GM23338 (cell line): ENCODE results near the gene UBL7. TPM values are rescaled to one million over a fixed set of nuclear protein-coding genes. Genes with fewer than 3 reads are reported as not detected.

Experiments used
- ATAC-seq: fragments of 200-7000 bp; cut with Tn5 transposase; 3 replicates; pipeline ENCODE4 v1.9.1; 2020
- DNase-seq: peaks from one replicate; pipeline ENCODE4 v3.0.0-alpha.2; 2015; ENCODE audit warnings: low spot score
- H2AFZ ChIP-seq: fragments of 200-600 bp; sonication (generic); 2 replicates; pipeline ENCODE4 v1.8.0; 2016; ENCODE audit warnings: antibody characterized with exemption, mild to moderate bottlenecking, moderate library complexity
- H3F3A ChIP-seq: fragments of 200-600 bp; sonication (generic); replicated peaks from 2 replicates; pipeline ENCODE4 v1.8.0; 2017; ENCODE audit warnings: antibody characterized with exemption, mixed run types, low read depth
- H3K27ac ChIP-seq: fragments of 200-600 bp; sonication (generic); 2 replicates; pipeline ENCODE4 v1.6.1; 2016; ENCODE audit warnings: low read depth
- H3K27me3 ChIP-seq: fragments of 200-600 bp; sonication (generic); 2 replicates; pipeline ENCODE4 v1.8.0; 2016; ENCODE audit warnings: mild to moderate bottlenecking, mixed run types, moderate library complexity; ENCODE audit not compliant: insufficient read depth
- H3K36me3 ChIP-seq: fragments of 200-600 bp; sonication (generic); 2 replicates; pipeline ENCODE4 v1.8.0; 2016; ENCODE audit warnings: mild to moderate bottlenecking; ENCODE audit not compliant: insufficient read depth
- H3K4me1 ChIP-seq: fragments of 200-600 bp; sonication (generic); 2 replicates; pipeline ENCODE4 v1.8.0; 2016; ENCODE audit warnings: mild to moderate bottlenecking, moderate library complexity; ENCODE audit not compliant: insufficient read depth
- H3K4me2 ChIP-seq: fragments of 200-600 bp; sonication (generic); 2 replicates; pipeline ENCODE4 v1.7.1; 2017; ENCODE audit warnings: mixed run types
- H3K4me3 ChIP-seq: fragments of 200-600 bp; sonication (generic); 2 replicates; pipeline ENCODE4 v1.6.1; 2016; ENCODE audit warnings: mixed run types
- H3K79me2 ChIP-seq: fragments of 200-600 bp; sonication (generic); replicated peaks from 2 replicates; pipeline ENCODE4 v1.8.0; 2017; ENCODE audit warnings: mild to moderate bottlenecking; ENCODE audit not compliant: insufficient read depth
- H3K9me2 ChIP-seq: fragments of 200-600 bp; sonication (generic); 2 replicates; pipeline ENCODE4 v1.8.0; 2017; ENCODE audit not compliant: insufficient read depth
- H4K20me1 ChIP-seq: fragments of 200-600 bp; sonication (generic); replicated peaks from 2 replicates; pipeline ENCODE4 v1.8.0; 2017; ENCODE audit warnings: mild to moderate bottlenecking; ENCODE audit not compliant: insufficient read depth
- H3K27ac Mint-ChIP-seq: 2 replicates; pipeline ENCODE4 v1.8.0; 2020; ENCODE audit warnings: inconsistent platforms, mild to moderate bottlenecking, moderate library complexity, mixed read lengths
- H3K27me3 Mint-ChIP-seq: 3 replicates; pipeline ENCODE4 v1.8.0; 2022; ENCODE audit warnings: low read depth, mild to moderate bottlenecking, moderate library complexity, mixed read lengths, inconsistent platforms; ENCODE audit not compliant: insufficient read depth, poor library complexity
- H3K36me3 Mint-ChIP-seq: 3 replicates; pipeline ENCODE4 v1.8.0; 2021; ENCODE audit warnings: low read depth, mild to moderate bottlenecking, inconsistent platforms, moderate library complexity, mixed read lengths
- H3K4me1 Mint-ChIP-seq: 3 replicates; pipeline ENCODE4 v1.8.0; 2020; ENCODE audit warnings: mild to moderate bottlenecking, inconsistent platforms, mixed read lengths
- H3K4me3 Mint-ChIP-seq: 3 replicates; pipeline ENCODE4 v1.8.0; 2021; ENCODE audit warnings: moderate library complexity, mild to moderate bottlenecking, inconsistent platforms, mixed read lengths
- H3K9me3 Mint-ChIP-seq: 3 replicates; pipeline ENCODE4 v1.8.0; 2020; ENCODE audit warnings: moderate library complexity, mild to moderate bottlenecking, inconsistent platforms, mixed read lengths
- CREB1 ChIP-seq: fragments of 250-450 bp; sonication (Bioruptor Pico); IDR thresholded peaks from 2 replicates; pipeline ENCODE4 v1.5.0; 2020; ENCODE audit warnings: low read depth, mild to moderate bottlenecking, moderate library complexity
- EZH2 ChIP-seq: fragments of 200-600 bp; sonication (generic); IDR thresholded peaks from one replicate; pipeline ENCODE4 v1.8.0; 2017; ENCODE audit warnings: antibody characterized with exemption, mild to moderate bottlenecking, low read depth; ENCODE audit not compliant: unreplicated experiment
- EZH2phosphoT487 ChIP-seq: fragments of 200-600 bp; sonication (generic); IDR thresholded peaks from one replicate; pipeline ENCODE4 v1.8.1; 2018; ENCODE audit warnings: antibody characterized with exemption; ENCODE audit not compliant: unreplicated experiment
- JUNB ChIP-seq: IDR thresholded peaks from one replicate; pipeline ENCODE4 v1.6.1; 2016; ENCODE audit warnings: antibody characterized with exemption; ENCODE audit not compliant: unreplicated experiment
- NANOG ChIP-seq: IDR thresholded peaks from 2 replicates; pipeline ENCODE4 v1.6.1; 2016; ENCODE audit warnings: antibody characterized with exemption, borderline replicate concordance
- POLR2AphosphoS5 ChIP-seq: IDR thresholded peaks from 2 replicates; pipeline ENCODE4 v1.6.1; 2016; ENCODE audit warnings: antibody characterized with exemption, low read depth
- STAT1 ChIP-seq: IDR thresholded peaks from one replicate; pipeline ENCODE4 v1.6.1; 2016; ENCODE audit warnings: antibody characterized with exemption; ENCODE audit not compliant: unreplicated experiment
- ZNF114 ChIP-seq: fragments of 250-450 bp; sonication (Bioruptor Pico); IDR thresholded peaks from 2 replicates; pipeline ENCODE4 v1.5.0; 2020; ENCODE audit warnings: mild to moderate bottlenecking, moderate library complexity
- ZNF331 ChIP-seq: fragments of 250-450 bp; sonication (Bioruptor Pico); IDR thresholded peaks from 2 replicates; pipeline ENCODE4 v1.5.0; 2020; ENCODE audit warnings: low read depth, mild to moderate bottlenecking, moderate library complexity
- polyA plus RNA-seq: library from polyadenylated mRNA; unstranded; fragments of >200 nt; fragmentation: Nextera tagmentation; extraction: Ambion mirVana; gene quantifications from 2 replicates; pipeline ENCODE4 v1.2.1, GENCODE V29; 2016
- total RNA-seq: library from RNA; depleted of rRNA; stranded (reverse); fragments of >200 nt; shearing (Covaris generic); gene quantifications from 2 replicates; pipeline ENCODE4 v1.2.3, GENCODE V29; 2014
- TF ChIP-seq, protein P1 (sequence below): fragments of 250-450 bp; sonication (Bioruptor Pico); IDR thresholded peaks from 2 replicates; pipeline ENCODE4 v1.5.0; 2020; ENCODE audit warnings: mild to moderate bottlenecking, moderate library complexity
- TF ChIP-seq, protein P2 (sequence below): IDR thresholded peaks from one replicate; pipeline ENCODE4 v1.6.1; 2018; ENCODE audit warnings: antibody characterized with exemption; ENCODE audit not compliant: unreplicated experiment
- TF ChIP-seq, protein P3 (sequence below), 2 experiments: fragments of 200-600 bp in 1 of 2; sonication (generic) in 1 of 2; conservative IDR thresholded peaks; 2 replicates each; pipeline versions ENCODE4 v1.5.1 to v1.6.1; 2016 to 2017; ENCODE audit warnings: antibody characterized with exemption in 2 of 2, low read depth in 2 of 2, mild to moderate bottlenecking in 2 of 2, moderate library complexity in 1 of 2
- TF ChIP-seq, protein P4 (sequence below): IDR thresholded peaks from 2 replicates; pipeline ENCODE4 v1.6.1; 2016; ENCODE audit warnings: antibody characterized with exemption

UBL7 gene
- total and polyA plus RNA-seq, 2 experiments from 2014 or later = 73.7 to 99.2 TPM

DNA sequence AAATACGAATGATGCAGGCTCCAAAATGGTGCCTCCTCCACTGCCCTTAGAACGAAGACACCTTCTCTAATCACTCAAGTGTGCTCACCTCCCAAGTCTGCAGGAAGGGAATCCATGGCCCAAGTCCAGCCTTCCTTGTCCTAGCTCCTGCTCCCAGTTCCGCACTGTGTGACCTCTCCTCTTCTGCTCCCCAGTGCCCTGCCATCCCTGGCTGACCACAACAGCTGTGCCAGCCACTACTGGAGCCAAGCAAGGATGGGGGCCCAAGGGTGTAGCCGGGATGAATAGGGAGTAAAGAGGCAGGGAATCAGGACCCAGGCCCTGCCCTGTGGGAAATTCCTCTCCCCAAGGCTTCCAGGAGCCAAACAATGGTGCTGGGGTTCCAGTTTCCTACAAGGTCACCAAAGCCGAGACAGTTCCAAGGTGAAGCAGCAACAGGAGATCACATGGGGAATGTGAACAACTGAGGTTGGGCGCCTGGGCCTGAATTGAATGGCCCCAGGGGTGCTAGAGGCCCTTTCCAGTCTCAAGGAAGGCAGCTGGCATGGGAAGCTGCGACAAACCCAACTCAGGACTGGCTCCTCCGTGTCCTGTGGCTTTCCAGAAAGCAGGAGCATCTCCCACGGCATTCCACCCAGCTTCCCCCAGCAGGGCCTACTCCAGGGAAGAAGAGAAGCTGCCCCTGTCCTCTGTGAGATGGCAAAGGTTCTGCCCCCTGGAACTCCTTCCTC is 47.4 kb downstream of the UBL7 start:
- Histone ChIP-seq H3K4me1 (no peaks in the 10 kb centered on the region), H3K79me2 (no peaks in the 10 kb centered on the region), H3K4me3 (no peak overlapping the region), H3K9me2 (no peaks in the 10 kb centered on the region), H2AFZ (no peak overlapping the region), H3F3A (no peaks in the 10 kb centered on the region), H3K4me2 (no peak overlapping the region), H4K20me1 (no peaks in the 10 kb centered on the region; the same call in 1 of the 2 replicates), H3K36me3 (no peaks in the 10 kb centered on the region), H3K27ac (no peak overlapping the region), H3K27me3 (no peaks in the 10 kb centered on the region)
- Mint-ChIP-seq H3K27ac (no peak overlapping the region), H3K9me3 (no peaks in the 10 kb centered on the region; the same call in 2 of the 3 replicates), H3K4me1 (0 out of 3 replicates have a peak, but pooled peaks cover under 1% of the 10 kb centered on the region), H3K4me3 (no peak overlapping the region; the same call in 2 of the 3 replicates), H3K27me3 (peaks cover 3% of the 10 kb centered on the region), H3K36me3 (peaks cover 10% of the 10 kb centered on the region)
- no peak for DNase-seq
- TF ChIP-seq, protein P1, sequence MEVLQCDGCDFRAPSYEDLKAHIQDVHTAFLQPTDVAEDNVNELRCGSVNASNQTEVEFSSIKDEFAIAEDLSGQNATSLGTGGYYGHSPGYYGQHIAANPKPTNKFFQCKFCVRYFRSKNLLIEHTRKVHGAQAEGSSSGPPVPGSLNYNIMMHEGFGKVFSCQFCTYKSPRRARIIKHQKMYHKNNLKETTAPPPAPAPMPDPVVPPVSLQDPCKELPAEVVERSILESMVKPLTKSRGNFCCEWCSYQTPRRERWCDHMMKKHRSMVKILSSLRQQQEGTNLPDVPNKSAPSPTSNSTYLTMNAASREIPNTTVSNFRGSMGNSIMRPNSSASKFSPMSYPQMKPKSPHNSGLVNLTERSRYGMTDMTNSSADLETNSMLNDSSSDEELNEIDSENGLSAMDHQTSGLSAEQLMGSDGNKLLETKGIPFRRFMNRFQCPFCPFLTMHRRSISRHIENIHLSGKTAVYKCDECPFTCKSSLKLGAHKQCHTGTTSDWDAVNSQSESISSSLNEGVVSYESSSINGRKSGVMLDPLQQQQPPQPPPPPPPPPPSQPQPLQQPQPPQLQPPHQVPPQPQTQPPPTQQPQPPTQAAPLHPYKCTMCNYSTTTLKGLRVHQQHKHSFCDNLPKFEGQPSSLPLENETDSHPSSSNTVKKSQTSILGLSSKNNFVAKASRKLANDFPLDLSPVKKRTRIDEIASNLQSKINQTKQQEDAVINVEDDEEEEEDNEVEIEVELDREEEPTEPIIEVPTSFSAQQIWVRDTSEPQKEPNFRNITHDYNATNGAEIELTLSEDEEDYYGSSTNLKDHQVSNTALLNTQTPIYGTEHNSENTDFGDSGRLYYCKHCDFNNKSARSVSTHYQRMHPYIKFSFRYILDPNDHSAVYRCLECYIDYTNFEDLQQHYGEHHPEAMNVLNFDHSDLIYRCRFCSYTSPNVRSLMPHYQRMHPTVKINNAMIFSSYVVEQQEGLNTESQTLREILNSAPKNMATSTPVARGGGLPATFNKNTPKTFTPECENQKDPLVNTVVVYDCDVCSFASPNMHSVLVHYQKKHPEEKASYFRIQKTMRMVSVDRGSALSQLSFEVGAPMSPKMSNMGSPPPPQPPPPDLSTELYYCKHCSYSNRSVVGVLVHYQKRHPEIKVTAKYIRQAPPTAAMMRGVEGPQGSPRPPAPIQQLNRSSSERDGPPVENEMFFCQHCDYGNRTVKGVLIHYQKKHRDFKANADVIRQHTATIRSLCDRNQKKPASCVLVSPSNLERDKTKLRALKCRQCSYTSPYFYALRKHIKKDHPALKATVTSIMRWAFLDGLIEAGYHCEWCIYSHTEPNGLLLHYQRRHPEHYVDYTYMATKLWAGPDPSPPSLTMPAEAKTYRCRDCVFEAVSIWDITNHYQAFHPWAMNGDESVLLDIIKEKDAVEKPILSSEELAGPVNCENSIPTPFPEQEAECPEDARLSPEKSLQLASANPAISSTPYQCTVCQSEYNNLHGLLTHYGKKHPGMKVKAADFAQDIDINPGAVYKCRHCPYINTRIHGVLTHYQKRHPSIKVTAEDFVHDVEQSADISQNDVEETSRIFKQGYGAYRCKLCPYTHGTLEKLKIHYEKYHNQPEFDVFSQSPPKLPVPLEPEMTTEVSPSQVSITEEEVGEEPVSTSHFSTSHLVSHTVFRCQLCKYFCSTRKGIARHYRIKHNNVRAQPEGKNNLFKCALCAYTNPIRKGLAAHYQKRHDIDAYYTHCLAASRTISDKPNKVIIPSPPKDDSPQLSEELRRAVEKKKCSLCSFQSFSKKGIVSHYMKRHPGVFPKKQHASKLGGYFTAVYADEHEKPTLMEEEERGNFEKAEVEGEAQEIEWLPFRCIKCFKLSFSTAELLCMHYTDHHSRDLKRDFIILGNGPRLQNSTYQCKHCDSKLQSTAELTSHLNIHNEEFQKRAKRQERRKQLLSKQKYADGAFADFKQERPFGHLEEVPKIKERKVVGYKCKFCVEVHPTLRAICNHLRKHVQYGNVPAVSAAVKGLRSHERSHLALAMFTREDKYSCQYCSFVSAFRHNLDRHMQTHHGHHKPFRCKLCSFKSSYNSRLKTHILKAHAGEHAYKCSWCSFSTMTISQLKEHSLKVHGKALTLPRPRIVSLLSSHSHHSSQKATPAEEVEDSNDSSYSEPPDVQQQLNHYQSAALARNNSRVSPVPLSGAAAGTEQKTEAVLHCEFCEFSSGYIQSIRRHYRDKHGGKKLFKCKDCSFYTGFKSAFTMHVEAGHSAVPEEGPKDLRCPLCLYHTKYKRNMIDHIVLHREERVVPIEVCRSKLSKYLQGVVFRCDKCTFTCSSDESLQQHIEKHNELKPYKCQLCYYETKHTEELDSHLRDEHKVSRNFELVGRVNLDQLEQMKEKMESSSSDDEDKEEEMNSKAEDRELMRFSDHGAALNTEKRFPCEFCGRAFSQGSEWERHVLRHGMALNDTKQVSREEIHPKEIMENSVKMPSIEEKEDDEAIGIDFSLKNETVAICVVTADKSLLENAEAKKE (CRISPR knock-in tag) = no peak
- TF ChIP-seq POLR2AphosphoS5 (no peak), NANOG (no peak), CREB1 (CRISPR knock-in tag) (no peak), JUNB (no peak), EZH2phosphoT487 (no peak), STAT1 (no peak), ZNF114 (CRISPR knock-in tag) (no peak), ZNF331 (CRISPR knock-in tag) (no peak), EZH2 (no peak)
- TF ChIP-seq, protein P2, sequence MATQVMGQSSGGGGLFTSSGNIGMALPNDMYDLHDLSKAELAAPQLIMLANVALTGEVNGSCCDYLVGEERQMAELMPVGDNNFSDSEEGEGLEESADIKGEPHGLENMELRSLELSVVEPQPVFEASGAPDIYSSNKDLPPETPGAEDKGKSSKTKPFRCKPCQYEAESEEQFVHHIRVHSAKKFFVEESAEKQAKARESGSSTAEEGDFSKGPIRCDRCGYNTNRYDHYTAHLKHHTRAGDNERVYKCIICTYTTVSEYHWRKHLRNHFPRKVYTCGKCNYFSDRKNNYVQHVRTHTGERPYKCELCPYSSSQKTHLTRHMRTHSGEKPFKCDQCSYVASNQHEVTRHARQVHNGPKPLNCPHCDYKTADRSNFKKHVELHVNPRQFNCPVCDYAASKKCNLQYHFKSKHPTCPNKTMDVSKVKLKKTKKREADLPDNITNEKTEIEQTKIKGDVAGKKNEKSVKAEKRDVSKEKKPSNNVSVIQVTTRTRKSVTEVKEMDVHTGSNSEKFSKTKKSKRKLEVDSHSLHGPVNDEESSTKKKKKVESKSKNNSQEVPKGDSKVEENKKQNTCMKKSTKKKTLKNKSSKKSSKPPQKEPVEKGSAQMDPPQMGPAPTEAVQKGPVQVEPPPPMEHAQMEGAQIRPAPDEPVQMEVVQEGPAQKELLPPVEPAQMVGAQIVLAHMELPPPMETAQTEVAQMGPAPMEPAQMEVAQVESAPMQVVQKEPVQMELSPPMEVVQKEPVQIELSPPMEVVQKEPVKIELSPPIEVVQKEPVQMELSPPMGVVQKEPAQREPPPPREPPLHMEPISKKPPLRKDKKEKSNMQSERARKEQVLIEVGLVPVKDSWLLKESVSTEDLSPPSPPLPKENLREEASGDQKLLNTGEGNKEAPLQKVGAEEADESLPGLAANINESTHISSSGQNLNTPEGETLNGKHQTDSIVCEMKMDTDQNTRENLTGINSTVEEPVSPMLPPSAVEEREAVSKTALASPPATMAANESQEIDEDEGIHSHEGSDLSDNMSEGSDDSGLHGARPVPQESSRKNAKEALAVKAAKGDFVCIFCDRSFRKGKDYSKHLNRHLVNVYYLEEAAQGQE = no peak
- TF ChIP-seq, protein P3, sequence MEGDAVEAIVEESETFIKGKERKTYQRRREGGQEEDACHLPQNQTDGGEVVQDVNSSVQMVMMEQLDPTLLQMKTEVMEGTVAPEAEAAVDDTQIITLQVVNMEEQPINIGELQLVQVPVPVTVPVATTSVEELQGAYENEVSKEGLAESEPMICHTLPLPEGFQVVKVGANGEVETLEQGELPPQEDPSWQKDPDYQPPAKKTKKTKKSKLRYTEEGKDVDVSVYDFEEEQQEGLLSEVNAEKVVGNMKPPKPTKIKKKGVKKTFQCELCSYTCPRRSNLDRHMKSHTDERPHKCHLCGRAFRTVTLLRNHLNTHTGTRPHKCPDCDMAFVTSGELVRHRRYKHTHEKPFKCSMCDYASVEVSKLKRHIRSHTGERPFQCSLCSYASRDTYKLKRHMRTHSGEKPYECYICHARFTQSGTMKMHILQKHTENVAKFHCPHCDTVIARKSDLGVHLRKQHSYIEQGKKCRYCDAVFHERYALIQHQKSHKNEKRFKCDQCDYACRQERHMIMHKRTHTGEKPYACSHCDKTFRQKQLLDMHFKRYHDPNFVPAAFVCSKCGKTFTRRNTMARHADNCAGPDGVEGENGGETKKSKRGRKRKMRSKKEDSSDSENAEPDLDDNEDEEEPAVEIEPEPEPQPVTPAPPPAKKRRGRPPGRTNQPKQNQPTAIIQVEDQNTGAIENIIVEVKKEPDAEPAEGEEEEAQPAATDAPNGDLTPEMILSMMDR (conservative IDR thresholded peaks at IDR 0.05; ENCODE audit: low read depth in 2 of 2) = no peak
- TF ChIP-seq, protein P4, sequence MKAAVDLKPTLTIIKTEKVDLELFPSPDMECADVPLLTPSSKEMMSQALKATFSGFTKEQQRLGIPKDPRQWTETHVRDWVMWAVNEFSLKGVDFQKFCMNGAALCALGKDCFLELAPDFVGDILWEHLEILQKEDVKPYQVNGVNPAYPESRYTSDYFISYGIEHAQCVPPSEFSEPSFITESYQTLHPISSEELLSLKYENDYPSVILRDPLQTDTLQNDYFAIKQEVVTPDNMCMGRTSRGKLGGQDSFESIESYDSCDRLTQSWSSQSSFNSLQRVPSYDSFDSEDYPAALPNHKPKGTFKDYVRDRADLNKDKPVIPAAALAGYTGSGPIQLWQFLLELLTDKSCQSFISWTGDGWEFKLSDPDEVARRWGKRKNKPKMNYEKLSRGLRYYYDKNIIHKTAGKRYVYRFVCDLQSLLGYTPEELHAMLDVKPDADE = no peak
- ATAC-seq = no peak
